ENCODE results near the gene PRR7. TPM values are rescaled to one million over a fixed set of nuclear protein-coding genes. Genes with fewer than 3 reads are reported as not detected.

The PRR7 gene
- total and polyA plus RNA-seq, 4 donors = 0.17 to 1.4 (median 0.49) TPM

- no peak for TF ChIP-seq FOXA2 (IDR thresholded peaks at IDR 0.05)
- TF ChIP-seq EGR1 (IDR thresholded peaks at IDR 0.05; ENCODE audit: low read depth in 2 of 2) = no peak
- TF ChIP-seq HNF4A (conservative IDR thresholded peaks at IDR 0.05) = no peak
- TF ChIP-seq RXRA (IDR thresholded peaks at IDR 0.05) = no peak
- TF ChIP-seq NR2F2 (IDR thresholded peaks at IDR 0.05) = no peak
- TF ChIP-seq TAF1 (conservative IDR thresholded peaks at IDR 0.05) = no peak
- no peak for TF ChIP-seq RAD21 (IDR thresholded peaks at IDR 0.05)
- TF ChIP-seq MAX (IDR thresholded peaks at IDR 0.05) = no peak
- no peak for TF ChIP-seq CTCF (IDR thresholded peaks at IDR 0.05; ENCODE audit: low read depth, low read length, missing input control)
- TF ChIP-seq ATF3 (IDR thresholded peaks at IDR 0.05) = no peak
- TF ChIP-seq REST (IDR thresholded peaks at IDR 0.05) = no peak
- no peak for TF ChIP-seq SP1 (IDR thresholded peaks at IDR 0.05)
- TF ChIP-seq YY1 (IDR thresholded peaks at IDR 0.05) = no peak
- no peak for TF ChIP-seq ZBTB33 (IDR thresholded peaks at IDR 0.05)
- TF ChIP-seq JUND (IDR thresholded peaks at IDR 0.05) = no peak
- TF ChIP-seq GABPA (IDR thresholded peaks at IDR 0.05 in 1 of 2, conservative IDR thresholded peaks at IDR 0.05 in 1 of 2) = no peak
- no peak for TF ChIP-seq HNF4G (IDR thresholded peaks at IDR 0.05)
- Histone ChIP-seq H3K9me3 (ENCODE audit: control insufficient read depth in 4 of 4, low read length in 3 of 4) (no peaks in the 10 kb centered on the region), H3K27me3 (ENCODE audit: control insufficient read depth in 4 of 4, insufficient read depth in 4 of 4, low read length in 3 of 4) (no peaks in the 10 kb centered on the region), H3K4me3 (ENCODE audit: low read depth in 1 of 3, low read length in 3 of 3) (no peak overlapping the region), H3K36me3 (ENCODE audit: control insufficient read depth in 4 of 4, insufficient read depth in 3 of 4, low read depth in 1 of 4, low read length in 3 of 4) (no peaks in the 10 kb centered on the region), H3K9ac (ENCODE audit: low read depth in 1 of 2, low read length in 2 of 2) (no peak overlapping the region), H3K4me1 (ENCODE audit: control insufficient read depth in 4 of 4, insufficient read depth in 4 of 4, low read length in 3 of 4) (peaks cover 3 to 28% (median 15%) of the 10 kb centered on the region in 4 donors), H3K27ac (ENCODE audit: low read depth in 1 of 2, low read length in 2 of 2) (no peak overlapping the region)
- WGBS = 91% methylated on average over 17 of the region's 17 CpGs
- no peak for DNase-seq (ENCODE audit: low spot score)
Observed at GRCh38 chr5:177452688-177453638, 6.3 kb downstream of the PRR7 start.

Data from liver (tissue), 9 donors.